IPS DF 6.9 (cell line): ENCODE results near the gene PSMB9.

ENCODE experiments used
- DNase-seq: peaks from one replicate; pipeline ENCODE4 v3.0.0-alpha.2; 2013; ENCODE audit warnings: low read depth, low spot score
- H3K27ac ChIP-seq: one replicate; pipeline ENCODE4 v1.5.1; 2013; ENCODE audit warnings: low read length, control low read depth
- H3K27me3 ChIP-seq: 2 replicates; pipeline ENCODE4 v1.6.1; 2013; ENCODE audit warnings: mild to moderate bottlenecking, low read length; ENCODE audit not compliant: control insufficient read depth, insufficient read depth
- H3K36me3 ChIP-seq: 2 replicates; pipeline ENCODE4 v1.6.1; 2013; ENCODE audit warnings: low read length; ENCODE audit not compliant: control insufficient read depth, insufficient read depth
- H3K4me1 ChIP-seq: 2 replicates; pipeline ENCODE4 v1.6.1; 2013; ENCODE audit warnings: low read length; ENCODE audit not compliant: control insufficient read depth, insufficient read depth
- H3K4me3 ChIP-seq: 2 replicates; pipeline ENCODE4 v1.5.1; 2013; ENCODE audit warnings: mild to moderate bottlenecking, low read length
- H3K9me3 ChIP-seq: 2 replicates; pipeline ENCODE4 v1.6.1; 2013; ENCODE audit warnings: low read length, inconsistent platforms; ENCODE audit not compliant: control insufficient read depth, insufficient read depth
- WGBS: extraction: QIAGEN DNeasy Blood & Tissue Kit; methylation state at CpG from one replicate; pipeline ENCODE4 v1.1.7; 2013; ENCODE audit warnings: mixed read lengths, missing lambda C conversion rate; ENCODE audit not compliant: insufficient read length, insufficient coverage; 5-methylcytosine and 5-hydroxymethylcytosine counted together

PSMB9 gene

GRCh38 chr6:32847004-32847403 is 7.0 kb upstream of the PSMB9 start:
- Histone ChIP-seq H3K4me1 (no peaks in the 10 kb centered on the region), H3K36me3 (no peaks in the 10 kb centered on the region), H3K9me3 (no peaks in the 10 kb centered on the region), H3K27me3 (no peaks in the 10 kb centered on the region; the same call in 1 of the 2 replicates), H3K27ac (no peak overlapping the region), H3K4me3 (no peak overlapping the region)
- no CpG with 5 or more reads among the region's 10 CpGs for WGBS
- DNase-seq, result no peak

GRCh38 chr6:32847795-32848194 is 6.2 kb upstream of the PSMB9 start:
- H3K4me3 ChIP-seq, result no peak overlapping the region
- H3K27ac ChIP-seq, result no peak overlapping the region
- H3K9me3 ChIP-seq, result no peaks in the 10 kb centered on the region
- H3K4me1 ChIP-seq, result no peaks in the 10 kb centered on the region
- peaks cover 4% of the 10 kb centered on the region; the same call in 1 of the 2 replicates for H3K27me3 ChIP-seq
- DNase-seq, result no peak
- no CpG with 5 or more reads among the region's 8 CpGs for WGBS
- no peaks in the 10 kb centered on the region for H3K36me3 ChIP-seq

- no peak for DNase-seq
- no CpG with 5 or more reads among the region's 6 CpGs for WGBS
- Histone ChIP-seq H3K4me1 (no peaks in the 10 kb centered on the region), H3K4me3 (no peak overlapping the region), H3K27ac (no peak overlapping the region), H3K9me3 (no peaks in the 10 kb centered on the region), H3K36me3 (no peaks in the 10 kb centered on the region), H3K27me3 (peaks cover 4% of the 10 kb centered on the region; the same call in 1 of the 2 replicates)
These were observed 4.9 kb upstream of the PSMB9 start for GRCh38 chr6:32849126-32849525.

- WGBS, result no CpG with 5 or more reads among the region's 4 CpGs
- no peak for DNase-seq
- H3K9me3 ChIP-seq, result no peaks in the 10 kb centered on the region
- peaks cover 8% of the 10 kb centered on the region for H3K27me3 ChIP-seq
- H3K36me3 ChIP-seq, result no peaks in the 10 kb centered on the region
- no peak overlapping the region for H3K4me3 ChIP-seq
- H3K4me1 ChIP-seq, result peaks cover 2% of the 10 kb centered on the region; the same call in 1 of the 2 replicates
- H3K27ac ChIP-seq, result no peak overlapping the region
These were observed 3.0 kb upstream of the PSMB9 start for GRCh38 chr6:32851025-32851424.

DNA sequence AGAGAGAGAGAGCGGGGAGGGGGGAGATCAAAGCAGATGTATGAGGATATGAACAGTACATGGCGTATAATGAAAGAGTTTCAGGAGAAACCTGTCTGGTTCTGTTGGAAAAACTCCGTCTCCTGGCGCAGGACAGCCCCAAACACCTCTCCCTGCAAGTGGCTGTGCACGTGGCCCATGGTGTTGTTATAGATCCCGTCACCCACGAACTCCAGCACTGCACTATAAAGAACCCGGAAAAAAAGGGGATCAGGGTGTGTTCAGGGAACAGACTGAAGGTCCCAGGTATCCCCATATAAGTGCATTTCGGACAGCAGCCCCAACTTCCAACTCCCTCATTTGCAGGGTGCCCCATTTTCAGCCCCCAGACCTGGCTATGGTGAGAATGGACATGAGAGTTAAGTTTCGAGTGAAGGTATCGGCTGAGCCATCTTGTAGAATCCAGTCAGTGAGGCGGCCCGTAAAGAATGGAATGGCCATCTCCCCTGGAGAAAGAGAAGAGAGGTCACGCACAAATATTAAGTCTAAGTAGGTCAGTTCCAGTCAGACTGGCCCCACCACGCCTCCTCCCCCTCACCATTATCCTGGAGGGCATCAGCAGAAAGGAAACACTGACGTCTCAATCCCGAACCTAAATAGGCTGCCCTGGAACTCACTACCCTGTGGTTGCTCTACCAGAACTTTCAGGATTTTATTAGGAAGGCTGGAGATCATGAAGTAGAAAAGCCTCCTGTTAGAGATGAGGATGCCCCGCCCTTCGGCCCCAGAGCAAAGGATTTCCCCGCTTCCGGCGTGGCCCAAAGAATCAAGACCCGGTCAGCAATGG is 1.8 kb upstream of the PSMB9 start:
- peaks cover 8% of the 10 kb centered on the region for H3K27me3 ChIP-seq
- peaks cover 2% of the 10 kb centered on the region; the same call in 1 of the 2 replicates for H3K4me1 ChIP-seq
- 100% methylated on average over 1 of the region's 23 CpGs for WGBS
- no peaks in the 10 kb centered on the region for H3K36me3 ChIP-seq
- no peak for DNase-seq
- H3K27ac ChIP-seq, result no peak overlapping the region
- H3K9me3 ChIP-seq, result no peaks in the 10 kb centered on the region
- H3K4me3 ChIP-seq, result peak overlapping the region; percentile 59; the same call in 1 of the 2 replicates

GRCh38 chr6:32852844-32853540 is 1.0 kb upstream of the PSMB9 start:
- H3K36me3 ChIP-seq, result no peaks in the 10 kb centered on the region
- no peaks in the 10 kb centered on the region for H3K9me3 ChIP-seq
- no CpG with 5 or more reads among the region's 41 CpGs for WGBS
- H3K27ac ChIP-seq, result no peak overlapping the region
- peaks cover 2% of the 10 kb centered on the region; the same call in 1 of the 2 replicates for H3K4me1 ChIP-seq
- DNase-seq, result no peak
- peak overlapping the region; percentile 59; the same call in 1 of the 2 replicates for H3K4me3 ChIP-seq
- peaks cover 8% of the 10 kb centered on the region for H3K27me3 ChIP-seq

GRCh38 chr6:32854376-32855178 is 585 bp downstream of the PSMB9 start:
- H3K4me3 ChIP-seq, result peak overlapping the region; percentile 59; the same call in 1 of the 2 replicates
- H3K36me3 ChIP-seq, result no peaks in the 10 kb centered on the region
- WGBS, result no CpG with 5 or more reads among the region's 24 CpGs
- H3K27ac ChIP-seq, result no peak overlapping the region
- peaks cover 2% of the 10 kb centered on the region; the same call in 1 of the 2 replicates for H3K4me1 ChIP-seq
- H3K9me3 ChIP-seq, result no peaks in the 10 kb centered on the region
- H3K27me3 ChIP-seq, result peaks cover 8% of the 10 kb centered on the region
- DNase-seq, result no peak

- peaks cover 8% of the 10 kb centered on the region for H3K27me3 ChIP-seq
- no peaks in the 10 kb centered on the region for H3K9me3 ChIP-seq
- no peak overlapping the region for H3K27ac ChIP-seq
- no peak for DNase-seq
- WGBS, result no CpG with 5 or more reads among the region's 8 CpGs
- H3K4me3 ChIP-seq, result no peak overlapping the region
- peaks cover 2% of the 10 kb centered on the region; the same call in 1 of the 2 replicates for H3K4me1 ChIP-seq
- no peaks in the 10 kb centered on the region for H3K36me3 ChIP-seq
These were observed 1.6 kb downstream of the PSMB9 start for GRCh38 chr6:32855467-32856174.

GRCh38 chr6:32857156-32857891 is 3.3 kb downstream of the PSMB9 start:
- no peaks in the 10 kb centered on the region for H3K9me3 ChIP-seq
- no peaks in the 10 kb centered on the region for H3K36me3 ChIP-seq
- H3K27me3 ChIP-seq, result peaks cover 5% of the 10 kb centered on the region
- no peak for DNase-seq
- peaks cover 2% of the 10 kb centered on the region; the same call in 1 of the 2 replicates for H3K4me1 ChIP-seq
- no CpG with 5 or more reads among the region's 14 CpGs for WGBS
- H3K27ac ChIP-seq, result no peak overlapping the region
- H3K4me3 ChIP-seq, result no peak overlapping the region
